ENCODE data around the gene MMS19. TPM values are rescaled to one million over a fixed set of nuclear protein-coding genes. Genes with fewer than 3 reads are reported as not detected.
"Not testable (repeated sequence)": the region's sequence is repeated elsewhere in the genome, so short reads cannot be mapped to it uniquely, and the experiment has no call there.

Gene MMS19
- total RNA-seq, 1 donor from 2014 or later: 85.2 TPM

- TF ChIP-seq, protein P1, sequence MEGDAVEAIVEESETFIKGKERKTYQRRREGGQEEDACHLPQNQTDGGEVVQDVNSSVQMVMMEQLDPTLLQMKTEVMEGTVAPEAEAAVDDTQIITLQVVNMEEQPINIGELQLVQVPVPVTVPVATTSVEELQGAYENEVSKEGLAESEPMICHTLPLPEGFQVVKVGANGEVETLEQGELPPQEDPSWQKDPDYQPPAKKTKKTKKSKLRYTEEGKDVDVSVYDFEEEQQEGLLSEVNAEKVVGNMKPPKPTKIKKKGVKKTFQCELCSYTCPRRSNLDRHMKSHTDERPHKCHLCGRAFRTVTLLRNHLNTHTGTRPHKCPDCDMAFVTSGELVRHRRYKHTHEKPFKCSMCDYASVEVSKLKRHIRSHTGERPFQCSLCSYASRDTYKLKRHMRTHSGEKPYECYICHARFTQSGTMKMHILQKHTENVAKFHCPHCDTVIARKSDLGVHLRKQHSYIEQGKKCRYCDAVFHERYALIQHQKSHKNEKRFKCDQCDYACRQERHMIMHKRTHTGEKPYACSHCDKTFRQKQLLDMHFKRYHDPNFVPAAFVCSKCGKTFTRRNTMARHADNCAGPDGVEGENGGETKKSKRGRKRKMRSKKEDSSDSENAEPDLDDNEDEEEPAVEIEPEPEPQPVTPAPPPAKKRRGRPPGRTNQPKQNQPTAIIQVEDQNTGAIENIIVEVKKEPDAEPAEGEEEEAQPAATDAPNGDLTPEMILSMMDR (IDR thresholded peaks at IDR 0.05; ENCODE audit: insufficient read depth, low read length, poor library complexity, severe bottlenecking): no peak
- no peak for DNase-seq (ENCODE audit: low read depth)
- no peaks in the 10 kb centered on the region for H3K36me3 ChIP-seq (ENCODE audit: control insufficient read depth, insufficient read depth, low read length)
- H3K27me3 ChIP-seq (ENCODE audit: control insufficient read depth, insufficient read depth, low read length): no peaks in the 10 kb centered on the region
- no peak overlapping the region for H3K4me3 ChIP-seq (ENCODE audit: low read depth, low read length)
Observed at GRCh38 chr10:97483921-97484320, 14.3 kb downstream of the MMS19 start.

DNA sequence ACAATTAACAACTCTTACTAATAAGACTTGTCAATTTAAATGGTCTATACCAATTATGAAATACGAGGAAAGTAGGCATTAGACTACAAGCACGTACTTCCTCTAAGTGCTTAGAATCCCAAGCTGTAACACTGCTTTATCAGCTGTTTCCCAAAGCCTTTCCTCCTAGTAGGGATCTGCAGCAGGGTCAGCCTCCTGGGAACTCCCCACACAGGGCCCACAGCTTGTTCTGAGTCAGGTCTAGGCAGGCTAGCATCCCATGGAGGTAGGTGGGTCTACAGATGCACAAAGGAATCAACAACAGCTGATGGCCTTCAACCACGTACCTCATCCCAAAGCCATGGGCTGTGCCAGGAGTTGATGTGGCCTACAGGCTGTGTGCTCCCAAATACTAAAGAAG, 14.7 kb downstream of the MMS19 start:
- no peak for DNase-seq (ENCODE audit: low read depth)
- TF ChIP-seq, protein P1 (IDR thresholded peaks at IDR 0.05; ENCODE audit: insufficient read depth, low read length, poor library complexity, severe bottlenecking): no peak
- H3K4me3 ChIP-seq (ENCODE audit: low read depth, low read length): no peak overlapping the region

GRCh38 chr10:97482381-97482780, 15.8 kb downstream of the MMS19 start:
- TF ChIP-seq, protein P1 (IDR thresholded peaks at IDR 0.05; ENCODE audit: insufficient read depth, low read length, poor library complexity, severe bottlenecking): no peak
- H3K27me3 ChIP-seq (ENCODE audit: control insufficient read depth, insufficient read depth, low read length): no peaks in the 10 kb centered on the region
- no peak overlapping the region for H3K4me3 ChIP-seq (ENCODE audit: low read depth, low read length)
- DNase-seq (ENCODE audit: low read depth): no peak
- no peaks in the 10 kb centered on the region for H3K36me3 ChIP-seq (ENCODE audit: control insufficient read depth, insufficient read depth, low read length)

More for the DNA sequence above, 14.7 kb downstream of the MMS19 start:
- Histone ChIP-seq H3K36me3 (ENCODE audit: control insufficient read depth, insufficient read depth, low read length) (no peaks in the 10 kb centered on the region), H3K27me3 (ENCODE audit: control insufficient read depth, insufficient read depth, low read length) (no peaks in the 10 kb centered on the region)

- TF ChIP-seq, protein P1 (IDR thresholded peaks at IDR 0.05; ENCODE audit: insufficient read depth, low read length, poor library complexity, severe bottlenecking): no peak
- Histone ChIP-seq H3K27me3 (ENCODE audit: control insufficient read depth, insufficient read depth, low read length) (no peaks in the 10 kb centered on the region), H3K4me3 (ENCODE audit: low read depth, low read length) (no peak overlapping the region), H3K36me3 (ENCODE audit: control insufficient read depth, insufficient read depth, low read length) (no peaks in the 10 kb centered on the region)
- DNase-seq (ENCODE audit: low read depth): no peak
Observed at GRCh38 chr10:97481071-97481470, 17.2 kb downstream of the MMS19 start.

- TF ChIP-seq, protein P1 (IDR thresholded peaks at IDR 0.05; ENCODE audit: insufficient read depth, low read length, poor library complexity, severe bottlenecking): no peak
- Histone ChIP-seq H3K27me3 (ENCODE audit: control insufficient read depth, insufficient read depth, low read length) (no peaks in the 10 kb centered on the region), H3K36me3 (ENCODE audit: control insufficient read depth, insufficient read depth, low read length) (no peaks in the 10 kb centered on the region), H3K4me3 (ENCODE audit: low read depth, low read length) (no peak overlapping the region)
- DNase-seq (ENCODE audit: low read depth): no peak
Observed at GRCh38 chr10:97479939-97480338, 18.3 kb downstream of the MMS19 start.

GRCh38 chr10:97479410-97479809, 18.8 kb downstream of the MMS19 start:
- H3K36me3 ChIP-seq (ENCODE audit: control insufficient read depth, insufficient read depth, low read length); DNase-seq (ENCODE audit: low read depth); H3K27me3 ChIP-seq (ENCODE audit: control insufficient read depth, insufficient read depth, low read length); H3K4me3 ChIP-seq (ENCODE audit: low read depth, low read length): not testable (repeated sequence)
